HG03045 (cell line): Measurements from ENCODE around the gene CA5A.

ENCODE experiments used
- ATAC-seq: cut with Tn5 transposase; IDR thresholded peaks from one replicate; pipeline ENCODE4 v1.9.1; 2021; ENCODE audit warnings: mild to moderate bottlenecking, moderate library complexity; ENCODE audit not compliant: unreplicated experiment

CA5A gene

DNA sequence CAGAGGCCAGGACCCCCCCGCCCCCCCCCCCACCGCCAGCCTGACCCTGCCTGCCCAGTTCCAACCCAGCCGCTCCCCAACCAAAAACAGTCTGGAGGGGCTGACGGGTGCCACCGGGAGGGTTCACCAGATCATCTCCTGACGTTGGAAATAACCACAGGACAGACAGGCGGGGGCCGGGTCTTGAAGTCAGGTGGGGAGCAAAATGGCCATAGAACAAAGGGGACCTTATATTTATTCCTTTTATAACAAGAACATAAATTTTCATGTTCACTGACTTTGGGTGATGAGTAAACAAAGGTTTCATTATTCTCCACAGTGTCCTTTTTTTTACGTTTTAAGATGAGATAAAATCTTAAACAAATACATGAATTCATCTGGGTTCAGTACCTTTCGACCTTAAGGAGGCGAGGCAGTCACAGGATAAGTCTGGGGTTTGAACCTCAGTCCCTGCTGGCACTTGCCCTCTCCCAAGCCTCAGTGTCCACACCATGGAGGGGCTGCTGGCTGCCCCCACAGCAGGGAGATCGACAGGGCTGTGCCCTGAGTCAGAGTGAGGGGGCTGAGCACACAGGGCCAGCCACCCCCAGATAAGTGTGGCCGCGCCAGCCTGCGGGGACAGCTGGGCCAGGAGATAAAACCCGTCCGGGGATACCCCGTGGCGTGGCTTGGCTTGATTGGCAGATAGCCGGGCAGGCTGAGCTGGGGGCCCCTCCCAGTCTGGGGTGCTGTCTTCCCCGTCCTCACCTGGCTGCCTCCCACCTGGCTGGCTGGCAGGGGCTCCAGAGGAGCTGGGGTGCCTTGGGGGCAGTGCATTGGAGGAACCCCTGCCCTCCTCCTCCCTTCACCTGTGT lies 82.0 kb downstream of the CA5A start:
- no peak for ATAC-seq

DNA sequence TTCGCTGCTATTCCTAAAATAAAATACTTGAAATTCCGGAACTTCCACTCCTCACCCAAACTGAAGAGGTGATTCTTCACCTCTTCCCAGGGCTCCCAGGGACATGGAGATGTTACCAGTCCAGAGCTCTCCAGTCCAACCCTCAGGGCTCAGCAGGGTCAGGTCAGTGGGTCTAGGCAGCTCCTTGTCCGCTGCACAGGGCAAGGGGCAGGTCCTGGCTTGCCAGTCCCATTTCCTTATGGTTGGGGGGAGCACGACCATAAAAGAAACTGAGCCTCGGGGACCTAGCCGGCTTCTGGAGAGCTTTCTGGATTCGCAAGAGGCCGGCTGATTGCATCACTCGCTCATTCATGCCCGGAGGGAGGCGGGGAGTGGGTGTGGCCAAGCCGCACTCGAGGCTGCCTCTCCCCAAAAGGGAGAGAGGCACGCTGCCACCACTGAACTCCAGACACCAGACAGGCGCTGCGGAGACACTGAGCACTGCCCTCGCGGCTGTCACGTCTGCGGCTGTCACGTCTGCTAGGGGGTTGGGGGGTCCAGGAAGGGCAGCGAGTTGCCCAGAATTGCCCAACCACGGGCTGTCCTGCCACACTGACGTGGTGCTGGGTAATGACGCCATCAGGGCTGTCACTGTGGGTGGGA lies 82.8 kb downstream of the CA5A start:
- no peak for ATAC-seq

DNA sequence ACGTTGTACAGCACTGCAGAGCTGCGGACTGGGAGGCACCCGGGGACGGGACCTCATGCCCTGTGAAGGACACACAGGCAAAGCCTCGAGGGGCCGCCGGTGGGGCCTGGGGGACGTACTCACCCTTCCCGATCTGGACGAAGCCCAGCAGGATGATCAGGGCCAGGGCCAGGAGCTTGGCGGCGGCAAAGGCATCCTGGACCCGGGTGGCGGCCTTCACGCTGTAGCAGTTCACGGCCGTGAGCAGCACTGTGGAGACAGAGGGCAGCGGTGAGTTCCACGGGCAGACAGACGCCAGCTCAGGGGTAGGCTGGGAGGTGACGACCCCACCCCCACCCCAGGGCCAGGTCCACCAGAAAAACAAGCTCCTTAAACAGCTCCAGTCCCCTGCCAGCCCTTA lies 84.7 kb downstream of the CA5A start:
- ATAC-seq = no peak

DNA sequence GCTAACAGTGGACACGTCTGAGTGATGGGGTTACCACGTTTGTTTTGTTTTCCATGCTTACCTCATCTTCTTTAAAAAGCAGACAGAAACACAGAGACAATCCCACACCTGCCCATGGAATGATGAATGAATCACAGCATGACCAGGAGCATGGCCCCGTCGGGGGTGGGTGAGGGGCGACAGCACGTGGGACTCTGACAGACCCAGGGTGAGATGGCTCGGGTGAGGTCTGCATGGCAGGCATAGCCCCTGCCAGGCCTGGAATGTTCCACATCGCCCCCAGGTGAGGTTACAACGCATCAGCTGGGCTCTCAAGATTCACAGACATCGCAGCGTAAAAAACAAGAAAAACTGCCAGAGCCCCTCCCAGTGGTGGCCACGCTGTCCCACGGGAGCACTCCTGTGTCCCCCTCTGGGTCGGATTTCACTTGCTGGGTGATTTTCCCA lies 85.2 kb downstream of the CA5A start:
- no peak for ATAC-seq

GRCh38 chr16:87850009-87851006 lies 86.0 kb downstream of the CA5A start:
- ATAC-seq = no peak

DNA sequence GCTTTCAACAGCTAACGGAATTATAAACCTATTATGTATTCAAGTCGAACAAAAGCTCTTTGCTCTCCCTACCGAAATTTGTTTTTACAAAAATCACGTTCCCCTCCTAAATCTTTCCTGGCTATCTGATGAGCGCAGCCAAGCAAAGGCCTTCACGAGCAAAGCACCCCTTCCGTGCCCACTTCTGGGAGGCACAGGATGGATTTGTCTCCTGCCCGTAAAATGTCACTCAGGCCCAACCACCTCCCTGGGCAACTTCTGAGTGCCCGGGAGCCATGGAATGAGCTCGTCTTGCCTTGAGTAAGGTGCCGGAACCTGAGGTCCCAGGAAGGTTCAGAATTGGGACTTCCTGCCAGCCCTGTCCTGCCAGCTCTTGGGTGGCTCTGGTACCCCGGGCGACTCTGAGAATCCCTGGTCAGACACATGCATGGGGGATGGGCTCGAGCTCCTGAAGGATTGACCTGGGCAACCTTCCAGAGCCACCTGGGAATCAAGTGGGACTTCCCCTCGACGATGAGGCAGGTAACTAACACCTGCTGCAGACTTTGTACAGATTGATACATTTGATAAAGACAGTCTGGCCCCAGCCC lies 86.8 kb downstream of the CA5A start:
- ATAC-seq = no peak

DNA sequence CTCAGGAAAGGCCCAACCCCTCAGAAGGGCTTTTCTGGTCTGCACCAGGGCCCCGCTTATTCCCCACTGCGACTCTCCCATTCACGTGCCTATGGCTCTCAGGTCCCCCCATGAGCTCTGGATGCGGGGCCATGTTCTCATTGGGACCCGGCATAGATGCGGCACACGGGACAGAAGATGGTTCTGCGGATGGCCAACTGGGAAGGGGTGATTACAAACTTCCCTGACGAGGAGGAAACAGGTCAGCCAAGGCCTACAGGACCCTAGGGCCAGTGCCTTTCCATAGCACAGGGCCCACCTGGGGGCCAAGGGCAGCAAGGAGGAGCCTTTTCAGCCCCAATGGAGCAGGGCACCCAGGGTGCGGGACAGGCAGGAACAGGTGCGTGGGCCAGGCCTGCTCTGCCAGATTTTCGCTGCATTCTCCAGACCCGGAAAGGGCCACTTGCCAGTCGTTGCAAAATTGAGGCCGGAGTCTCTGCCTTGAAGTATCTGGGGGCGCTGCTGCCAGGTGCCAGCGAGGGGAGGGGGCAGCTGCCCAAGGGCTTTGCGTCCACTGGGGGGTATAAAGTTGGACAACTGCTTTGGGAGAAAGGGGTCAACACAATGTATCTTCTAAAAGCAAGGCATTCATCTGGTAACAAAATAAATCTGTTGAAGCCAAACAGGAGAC lies 87.5 kb downstream of the CA5A start:
- no peak for ATAC-seq

DNA sequence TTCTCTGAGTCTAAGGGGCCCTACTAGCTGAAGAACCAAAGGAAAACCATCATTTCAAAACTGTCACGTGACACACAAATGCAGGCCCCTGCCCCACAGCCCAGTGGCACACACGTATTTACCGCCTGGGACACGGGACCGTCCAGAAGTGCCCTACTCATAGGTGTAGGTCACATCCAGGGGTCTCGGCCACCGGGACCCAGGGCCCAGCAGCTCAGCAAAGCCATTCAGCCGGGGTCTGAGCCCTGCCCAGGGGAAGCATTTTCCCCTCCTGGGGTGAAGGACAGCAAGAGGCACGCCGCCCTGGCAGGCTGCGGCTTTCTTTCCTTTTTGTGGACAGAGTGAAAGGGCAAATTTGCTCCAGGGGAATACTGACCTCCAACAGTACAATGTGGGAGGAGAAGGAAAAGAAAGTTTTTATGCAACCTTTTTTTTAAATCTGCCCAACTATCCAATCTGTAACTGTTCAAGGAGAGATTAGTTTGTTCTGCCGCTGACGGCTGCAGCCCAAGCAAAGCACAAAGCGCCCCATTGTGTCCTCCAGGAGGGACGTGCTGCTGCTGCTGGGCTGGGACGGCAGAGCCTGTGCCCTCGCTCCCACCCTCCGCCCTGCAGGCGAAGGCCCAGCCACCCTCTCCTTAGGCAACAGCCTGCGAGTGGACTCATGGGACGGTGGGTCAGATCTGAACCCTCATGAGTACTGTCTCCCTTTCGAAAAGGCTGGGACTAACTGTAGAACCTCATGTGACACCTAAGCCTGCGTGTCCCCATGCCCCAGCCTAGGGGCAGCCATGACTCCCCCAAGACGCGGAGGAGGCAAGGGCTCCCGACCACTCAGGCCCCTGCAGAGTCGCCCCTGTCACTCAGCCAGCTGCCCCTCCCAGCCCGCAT lies 88.3 kb downstream of the CA5A start:
- ATAC-seq = no peak

DNA sequence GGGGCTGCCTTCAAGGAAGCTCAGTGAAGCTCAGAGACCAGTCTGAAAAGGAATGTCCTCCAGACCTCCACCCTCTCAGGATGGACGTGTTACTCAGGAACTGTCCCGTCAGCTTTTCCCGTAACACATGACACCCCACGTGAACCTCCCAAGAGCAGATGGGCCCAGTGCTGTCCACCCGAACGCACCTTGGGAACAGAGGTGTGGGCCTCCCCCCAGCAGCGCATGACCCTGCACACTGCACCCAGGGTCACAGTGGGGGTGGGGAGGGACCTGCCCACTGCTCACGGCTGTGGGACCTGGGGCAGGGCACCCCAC lies 88.9 kb downstream of the CA5A start:
- ATAC-seq = no peak

GRCh38 chr16:87846705-87847466 lies 89.4 kb downstream of the CA5A start:
- ATAC-seq = no peak

DNA sequence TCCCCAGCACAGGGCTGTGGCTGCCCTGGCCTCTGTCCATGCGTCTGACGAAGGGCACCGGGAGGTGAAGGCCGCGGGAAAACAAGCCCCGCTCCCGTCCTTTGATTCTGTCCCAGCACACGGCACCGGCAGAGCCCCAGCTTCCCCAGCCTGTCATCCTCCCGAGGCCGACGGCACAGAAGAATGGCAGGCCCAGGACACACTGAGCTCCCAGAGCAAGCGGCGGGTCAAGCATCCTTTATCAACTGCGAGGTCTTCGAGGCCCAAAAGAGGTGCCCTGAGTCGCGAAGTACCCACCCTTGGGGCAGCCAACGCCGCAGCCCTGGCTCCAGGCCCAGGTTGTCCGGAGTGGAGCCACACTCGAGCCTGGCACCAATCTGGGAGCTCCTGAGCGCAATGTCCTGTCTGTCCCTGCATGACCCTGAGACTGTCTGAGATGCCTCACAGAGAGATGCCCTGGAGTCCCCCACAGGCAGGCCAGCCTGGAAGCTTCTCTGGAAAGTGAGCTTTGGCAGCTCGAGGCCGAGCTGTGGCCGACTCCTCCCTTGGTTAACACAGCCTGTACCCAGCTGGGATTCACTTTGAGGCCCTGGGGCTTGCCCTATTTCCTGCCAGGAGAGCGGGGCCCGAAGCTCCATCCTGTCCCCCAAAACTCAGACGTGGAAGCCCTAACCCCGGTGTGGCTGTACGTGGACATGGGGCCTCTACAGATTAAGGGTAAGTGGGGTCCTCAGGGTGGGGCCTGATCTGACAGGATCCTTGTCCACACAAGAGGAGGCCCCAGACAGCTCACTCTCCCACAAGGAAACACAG lies 90.3 kb downstream of the CA5A start:
- ATAC-seq = no peak

GRCh38 chr16:87845213-87845612 lies 91.1 kb downstream of the CA5A start:
- no peak for ATAC-seq

DNA sequence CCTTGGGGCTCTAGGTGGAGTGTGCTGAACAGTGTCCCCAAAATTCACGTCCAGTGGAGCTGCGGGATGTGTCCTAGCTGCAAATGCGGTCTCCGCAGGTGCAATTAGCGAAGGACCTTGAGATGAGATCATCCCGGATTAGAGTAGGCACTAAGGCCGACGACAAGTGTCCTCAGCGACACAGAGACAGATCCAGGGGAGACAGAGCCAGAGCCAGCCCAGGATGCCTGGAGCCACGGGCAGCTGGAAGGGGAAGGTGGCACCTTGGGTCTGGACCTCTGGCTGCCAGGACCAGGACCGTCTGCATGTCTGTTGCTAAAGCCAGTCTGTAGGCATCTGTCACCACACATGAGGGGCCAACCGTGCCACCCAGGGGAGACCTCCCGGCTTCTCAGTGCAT lies 91.5 kb downstream of the CA5A start:
- ATAC-seq = no peak

DNA sequence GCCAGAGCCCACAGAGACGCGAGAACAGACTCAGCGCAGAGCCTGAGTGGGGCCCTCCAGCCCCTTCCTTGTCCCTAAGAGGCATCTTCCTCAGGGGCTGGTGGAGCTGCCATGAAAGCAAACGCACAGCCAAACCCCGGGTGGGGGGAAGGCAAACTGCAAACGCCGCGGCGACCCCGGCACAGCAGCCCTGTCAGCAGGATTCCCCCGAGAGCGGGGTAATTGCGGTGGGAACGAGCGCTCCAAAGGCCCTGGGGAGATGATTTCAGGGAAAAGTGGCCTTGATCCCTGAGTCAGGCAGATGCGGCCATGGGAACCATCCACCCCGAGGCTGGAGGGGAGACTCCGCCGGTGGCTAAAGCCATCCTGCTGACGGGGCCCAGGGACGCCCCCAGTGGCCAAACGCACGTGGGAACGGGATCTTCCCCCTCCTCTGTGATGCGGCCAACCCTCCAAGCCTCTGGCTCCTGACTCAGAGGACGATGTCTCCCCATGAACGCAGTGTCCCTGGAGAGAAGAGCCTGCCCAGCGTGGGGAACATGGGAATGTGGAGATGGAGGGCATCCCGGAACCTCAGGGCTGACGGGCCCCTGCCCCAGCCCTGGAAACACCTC lies 92.1 kb downstream of the CA5A start:
- ATAC-seq = no peak

DNA sequence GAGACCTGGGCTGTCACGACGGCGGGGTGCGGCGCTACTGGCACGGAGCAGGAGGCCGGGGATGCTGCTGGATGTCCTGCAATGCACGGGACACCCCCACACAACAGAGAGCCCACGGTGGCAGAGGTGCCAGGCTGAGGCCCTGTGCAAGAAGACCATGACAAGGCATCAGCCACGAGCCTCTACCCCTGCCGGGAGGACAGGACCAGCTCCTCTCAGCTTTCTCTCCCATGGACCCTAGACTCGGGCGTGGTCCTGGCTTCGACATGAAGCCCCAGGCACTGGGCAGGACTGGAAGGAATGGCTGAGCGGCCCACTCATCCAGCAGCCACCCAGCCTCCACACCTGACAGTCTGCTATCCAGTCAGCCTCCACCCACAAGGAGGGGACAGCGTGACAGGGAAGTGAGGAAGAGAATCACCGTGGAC lies 92.6 kb downstream of the CA5A start:
- no peak for ATAC-seq

DNA sequence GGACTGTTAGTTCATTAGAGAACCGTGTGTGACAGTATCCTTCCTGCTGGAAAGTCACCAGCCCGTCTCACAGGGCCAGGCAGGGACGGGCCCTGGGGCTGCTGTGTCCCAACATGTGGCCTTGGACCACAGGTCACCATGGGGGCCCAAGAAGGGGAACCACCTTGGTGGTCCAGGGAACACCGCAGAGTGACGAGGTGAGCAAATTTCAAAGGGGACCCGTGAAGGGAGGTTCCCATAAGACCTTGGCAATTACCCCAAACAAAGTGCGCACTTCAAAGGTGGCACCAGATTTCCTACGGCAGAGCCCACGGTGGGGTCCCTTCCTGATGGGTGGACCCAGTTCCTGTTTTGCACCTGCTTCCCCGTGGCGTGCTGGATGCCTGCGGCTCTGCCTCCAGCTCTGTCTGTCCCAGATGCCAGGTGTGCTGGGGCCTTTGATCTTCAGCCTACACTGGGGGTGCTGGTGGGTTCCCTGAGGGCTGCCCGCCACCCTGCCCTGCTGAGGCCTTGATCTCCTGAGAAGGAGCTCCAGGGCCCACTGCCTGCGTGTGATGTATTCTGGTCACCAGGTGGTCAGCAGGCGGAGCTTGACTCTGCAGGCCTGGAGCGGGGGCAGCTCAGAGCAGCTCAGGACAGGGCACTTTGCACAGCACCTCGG lies 94.0 kb downstream of the CA5A start:
- no peak for ATAC-seq
